HCT116 (cell line): Measurements from ENCODE around the gene SNW1.

ENCODE experiments used
- EZH2 ChIP-seq: fragments of 200-600 bp; sonication (generic); IDR thresholded peaks from 2 replicates; pipeline ENCODE4 v1.6.1; 2017; ENCODE audit warnings: antibody characterized with exemption, mixed run types
- MAX ChIP-seq: IDR thresholded peaks from 2 replicates; pipeline ENCODE4 v1.6.1; 2012
- POLR2A ChIP-seq: IDR thresholded peaks from 2 replicates; pipeline ENCODE4 v1.7.0; 2011; ENCODE audit warnings: borderline replicate concordance; ENCODE audit not compliant: insufficient read depth, insufficient read length; ENCODE audit errors: extremely low read depth
- SP1 ChIP-seq: IDR thresholded peaks from 2 replicates; pipeline ENCODE4 v1.6.1; 2012; ENCODE audit warnings: low read depth
- TCF7L2 ChIP-seq: IDR thresholded peaks from 2 replicates; pipeline ENCODE4 v1.7.0; 2011; ENCODE audit warnings: borderline replicate concordance, inconsistent platforms; ENCODE audit not compliant: insufficient read depth, insufficient read length; ENCODE audit errors: extremely low read depth
- ZFX ChIP-seq: fragments of 450-650 bp; IDR thresholded peaks from 2 replicates; pipeline ENCODE4 v1.6.1; 2017
- TF ChIP-seq, protein P1 (sequence below), 3 experiments: fragments of 200-600 bp in 1 of 3; sonication (generic) in 1 of 3; IDR thresholded peaks in 2 of 3; conservative IDR thresholded peaks in 1 of 3; 2 replicates each; pipeline ENCODE4 v1.5.1; 2012 to 2017; ENCODE audit warnings: low read depth in 2 of 3, low read length in 2 of 3, antibody characterized with exemption in 1 of 3, borderline replicate concordance in 1 of 3, control low read depth in 1 of 3, mild to moderate bottlenecking in 1 of 3, mixed read lengths in 1 of 3, mixed run types in 1 of 3, moderate library complexity in 1 of 3; ENCODE audit not compliant: insufficient read depth in 1 of 3

DNA sequence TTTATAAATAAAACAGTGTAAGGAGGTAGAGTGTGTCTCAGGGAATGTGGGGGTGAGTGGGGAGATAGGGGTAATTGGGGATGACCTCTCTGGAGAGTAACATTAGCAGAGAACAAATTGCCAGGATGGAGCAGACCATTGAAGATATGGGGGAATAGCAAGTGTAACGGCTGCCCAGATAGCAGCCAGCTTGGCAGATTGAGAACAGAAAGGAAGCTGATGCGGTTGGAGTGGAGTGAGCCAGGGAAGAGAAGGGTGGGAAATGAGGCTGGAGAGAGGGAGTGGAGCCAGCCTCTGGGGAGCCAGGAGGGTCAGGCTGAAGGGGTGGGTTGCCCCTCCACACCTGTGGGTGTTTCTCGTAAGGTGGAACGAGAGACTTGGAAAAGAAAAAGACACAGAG is 33.4 kb upstream of the SNW1 start:
- no peak for TF ChIP-seq ZFX
- no peak for TF ChIP-seq EZH2
- TF ChIP-seq TCF7L2 = no peak
- TF ChIP-seq, protein P1, sequence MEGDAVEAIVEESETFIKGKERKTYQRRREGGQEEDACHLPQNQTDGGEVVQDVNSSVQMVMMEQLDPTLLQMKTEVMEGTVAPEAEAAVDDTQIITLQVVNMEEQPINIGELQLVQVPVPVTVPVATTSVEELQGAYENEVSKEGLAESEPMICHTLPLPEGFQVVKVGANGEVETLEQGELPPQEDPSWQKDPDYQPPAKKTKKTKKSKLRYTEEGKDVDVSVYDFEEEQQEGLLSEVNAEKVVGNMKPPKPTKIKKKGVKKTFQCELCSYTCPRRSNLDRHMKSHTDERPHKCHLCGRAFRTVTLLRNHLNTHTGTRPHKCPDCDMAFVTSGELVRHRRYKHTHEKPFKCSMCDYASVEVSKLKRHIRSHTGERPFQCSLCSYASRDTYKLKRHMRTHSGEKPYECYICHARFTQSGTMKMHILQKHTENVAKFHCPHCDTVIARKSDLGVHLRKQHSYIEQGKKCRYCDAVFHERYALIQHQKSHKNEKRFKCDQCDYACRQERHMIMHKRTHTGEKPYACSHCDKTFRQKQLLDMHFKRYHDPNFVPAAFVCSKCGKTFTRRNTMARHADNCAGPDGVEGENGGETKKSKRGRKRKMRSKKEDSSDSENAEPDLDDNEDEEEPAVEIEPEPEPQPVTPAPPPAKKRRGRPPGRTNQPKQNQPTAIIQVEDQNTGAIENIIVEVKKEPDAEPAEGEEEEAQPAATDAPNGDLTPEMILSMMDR (IDR thresholded peaks at IDR 0.05 in 2 of 3, conservative IDR thresholded peaks at IDR 0.05 in 1 of 3; ENCODE audit: borderline replicate concordance in 1 of 3, insufficient read depth in 1 of 3, low read depth in 2 of 3, low read length in 2 of 3) = no peak
- TF ChIP-seq SP1 = no peak
- no peak for TF ChIP-seq POLR2A
- TF ChIP-seq MAX = no peak
